ENCODE data around the gene TICRR.
A peak's percentile ranks its signal among the peaks of the same experiment; 100 is the strongest.

TICRR gene

DNA sequence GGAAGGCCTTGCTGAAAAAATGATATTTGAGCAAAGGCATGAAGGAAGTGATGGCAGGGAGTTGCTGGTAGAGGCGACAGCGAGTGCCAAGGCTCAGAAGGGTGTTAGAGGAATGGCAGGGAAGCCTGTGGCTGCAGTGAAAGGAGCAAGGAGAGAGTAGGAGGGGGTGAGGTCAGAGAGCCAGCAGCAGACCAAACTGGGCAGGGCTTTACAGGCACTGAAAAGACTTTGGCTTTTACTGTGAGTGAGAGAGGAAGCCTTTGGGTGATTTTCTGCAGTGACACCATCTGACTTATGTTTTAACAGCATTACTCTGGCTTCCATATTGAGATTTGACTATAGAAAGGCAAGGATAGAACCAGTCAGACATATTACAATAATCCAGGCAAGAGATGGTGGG lies 11.4 kb downstream of the TICRR start:
- no peak for DNase-seq (ENCODE audit: low read depth)
- H3K4me3 ChIP-seq (ENCODE audit: low read length) = no peak overlapping the region
- TF ChIP-seq, protein P1, sequence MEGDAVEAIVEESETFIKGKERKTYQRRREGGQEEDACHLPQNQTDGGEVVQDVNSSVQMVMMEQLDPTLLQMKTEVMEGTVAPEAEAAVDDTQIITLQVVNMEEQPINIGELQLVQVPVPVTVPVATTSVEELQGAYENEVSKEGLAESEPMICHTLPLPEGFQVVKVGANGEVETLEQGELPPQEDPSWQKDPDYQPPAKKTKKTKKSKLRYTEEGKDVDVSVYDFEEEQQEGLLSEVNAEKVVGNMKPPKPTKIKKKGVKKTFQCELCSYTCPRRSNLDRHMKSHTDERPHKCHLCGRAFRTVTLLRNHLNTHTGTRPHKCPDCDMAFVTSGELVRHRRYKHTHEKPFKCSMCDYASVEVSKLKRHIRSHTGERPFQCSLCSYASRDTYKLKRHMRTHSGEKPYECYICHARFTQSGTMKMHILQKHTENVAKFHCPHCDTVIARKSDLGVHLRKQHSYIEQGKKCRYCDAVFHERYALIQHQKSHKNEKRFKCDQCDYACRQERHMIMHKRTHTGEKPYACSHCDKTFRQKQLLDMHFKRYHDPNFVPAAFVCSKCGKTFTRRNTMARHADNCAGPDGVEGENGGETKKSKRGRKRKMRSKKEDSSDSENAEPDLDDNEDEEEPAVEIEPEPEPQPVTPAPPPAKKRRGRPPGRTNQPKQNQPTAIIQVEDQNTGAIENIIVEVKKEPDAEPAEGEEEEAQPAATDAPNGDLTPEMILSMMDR (conservative IDR thresholded peaks at IDR 0.05; ENCODE audit: low read length) = no peak

DNA sequence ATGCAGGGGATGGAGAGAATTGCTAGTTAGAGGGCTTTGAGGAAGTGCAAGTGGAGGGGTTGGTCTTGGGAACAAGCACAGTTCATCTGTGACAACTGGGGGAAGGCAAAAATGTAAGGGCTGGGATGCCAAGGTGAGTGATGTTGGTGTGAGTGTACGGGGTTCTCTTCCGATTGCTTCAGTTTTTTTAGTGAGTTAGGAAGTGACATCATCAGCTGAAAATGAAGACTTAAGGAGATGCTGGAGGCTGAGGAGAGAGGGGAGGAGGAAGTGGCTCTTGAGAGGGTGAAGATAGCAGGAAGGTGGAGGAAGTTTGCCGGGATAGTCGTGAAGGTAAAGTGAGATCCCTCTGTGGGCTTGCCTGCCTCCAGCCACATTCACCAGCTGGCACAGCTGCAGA lies 12.7 kb downstream of the TICRR start:
- H3K4me3 ChIP-seq (ENCODE audit: low read length) = no peak overlapping the region
- TF ChIP-seq, protein P1 (conservative IDR thresholded peaks at IDR 0.05; ENCODE audit: low read length) = no peak
- peak; percentile 62 for DNase-seq (ENCODE audit: low read depth)

- TF ChIP-seq, protein P1 (conservative IDR thresholded peaks at IDR 0.05; ENCODE audit: low read length) = no peak
- no peak for DNase-seq (ENCODE audit: low read depth)
- H3K4me3 ChIP-seq (ENCODE audit: low read length) = no peak overlapping the region
Observed at GRCh38 chr15:89591834-89592233, 16.6 kb downstream of the TICRR start.

DNA sequence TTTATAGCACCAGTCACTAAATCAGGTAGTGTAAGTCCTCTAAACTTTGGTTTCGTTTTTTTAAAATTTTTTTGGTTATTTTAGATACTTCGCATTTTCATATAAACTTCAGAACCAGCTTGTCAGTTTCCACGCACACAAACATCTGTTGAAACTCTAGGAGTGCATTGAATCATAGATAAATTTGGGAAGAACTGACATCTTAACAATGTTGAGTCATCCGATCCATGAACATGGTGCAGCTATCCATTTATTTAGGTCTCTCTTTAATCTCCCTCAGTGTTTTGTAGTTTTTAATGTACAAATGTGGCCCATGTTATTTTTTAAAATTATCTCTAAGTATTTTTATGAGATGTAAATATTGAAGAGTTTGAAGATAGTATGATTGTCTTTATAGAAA lies 17.7 kb downstream of the TICRR start:
- H3K4me3 ChIP-seq (ENCODE audit: low read length) = no peak overlapping the region
- TF ChIP-seq, protein P1 (conservative IDR thresholded peaks at IDR 0.05; ENCODE audit: low read length) = no peak
- DNase-seq (ENCODE audit: low read depth) = no peak

DNA sequence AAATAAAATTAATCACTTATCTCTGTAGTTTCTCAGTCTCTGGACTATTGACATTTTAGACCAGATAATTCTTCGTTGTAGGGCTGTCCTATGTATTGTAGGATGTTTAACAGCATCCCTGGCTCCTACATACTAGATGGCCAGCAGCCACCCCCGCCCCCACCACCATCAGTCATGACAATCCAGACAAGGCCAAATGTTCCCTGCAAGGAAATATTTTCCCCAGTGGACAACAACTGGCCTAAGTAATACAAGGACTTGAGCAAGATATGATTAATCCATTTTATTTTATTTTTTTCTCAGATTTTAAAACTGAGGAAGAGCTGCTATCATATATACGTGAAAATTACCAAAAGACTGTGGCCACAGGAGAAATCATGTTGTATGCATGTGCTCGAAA lies 23.8 kb downstream of the TICRR start:
- TF ChIP-seq, protein P1 (conservative IDR thresholded peaks at IDR 0.05; ENCODE audit: low read length) = no peak
- DNase-seq (ENCODE audit: low read depth) = peak; percentile 40
- no peak overlapping the region for H3K4me3 ChIP-seq (ENCODE audit: low read length)

GRCh38 chr15:89611317-89611716 lies 36.0 kb downstream of the TICRR start:
- TF ChIP-seq, protein P1 (conservative IDR thresholded peaks at IDR 0.05; ENCODE audit: low read length) = no peak
- no peak overlapping the region for H3K4me3 ChIP-seq (ENCODE audit: low read length)
- DNase-seq (ENCODE audit: low read depth) = no peak

DNA sequence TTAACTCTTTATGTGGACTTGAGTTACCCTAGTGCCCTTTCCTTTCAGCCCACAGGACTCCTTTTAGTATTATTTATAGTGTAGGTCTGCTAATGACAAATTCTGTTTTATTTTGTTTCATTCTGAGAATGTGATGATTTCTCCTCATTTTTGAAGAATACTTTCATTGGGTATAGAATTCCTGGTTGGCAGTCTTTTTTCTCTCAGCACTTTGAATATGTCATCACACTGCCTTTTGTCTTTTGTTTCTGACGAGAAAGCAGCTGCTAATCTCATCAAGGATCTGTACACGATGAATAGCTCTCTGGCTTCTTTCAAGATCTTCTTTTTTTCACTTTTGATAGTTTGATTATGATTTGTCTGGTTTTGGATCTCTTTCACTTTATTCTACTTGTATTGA lies 37.8 kb downstream of the TICRR start:
- TF ChIP-seq, protein P1 (conservative IDR thresholded peaks at IDR 0.05; ENCODE audit: low read length) = no peak
- DNase-seq (ENCODE audit: low read depth) = no peak
- H3K4me3 ChIP-seq (ENCODE audit: low read length) = no peak overlapping the region

All from AG10803 (cell line).